Measurements from ENCODE around the gene TGIF1. TPM values are rescaled to one million over a fixed set of nuclear protein-coding genes. Genes with fewer than 3 reads are reported as not detected.

Gene TGIF1
- total RNA-seq, 1 donor = 56.0 TPM

Other genes with a start within 250 kb of the TGIF1 start
- gene MYOM1, start 230.2 kb upstream of the TGIF1 start, total RNA-seq = 0.27 TPM
- gene MYL12A, start 202.4 kb upstream of the TGIF1 start, total RNA-seq = 109 TPM
- gene MYL12B, start 188.0 kb upstream of the TGIF1 start, total RNA-seq = 141 TPM

Measured in hematopoietic multipotent progenitor cell (in vitro differentiated cells).